Measurements from ENCODE around the gene FOXA2. TPM values are rescaled to one million over a fixed set of nuclear protein-coding genes. Genes with fewer than 3 reads are reported as not detected.

The FOXA2 gene
- total and polyA plus RNA-seq, 2 of the 13 experiments (the other 11 are each of a cell fraction or from before 2014, with no cell fraction given) = 8.8 to 12.2 TPM

- TF ChIP-seq, protein P1, sequence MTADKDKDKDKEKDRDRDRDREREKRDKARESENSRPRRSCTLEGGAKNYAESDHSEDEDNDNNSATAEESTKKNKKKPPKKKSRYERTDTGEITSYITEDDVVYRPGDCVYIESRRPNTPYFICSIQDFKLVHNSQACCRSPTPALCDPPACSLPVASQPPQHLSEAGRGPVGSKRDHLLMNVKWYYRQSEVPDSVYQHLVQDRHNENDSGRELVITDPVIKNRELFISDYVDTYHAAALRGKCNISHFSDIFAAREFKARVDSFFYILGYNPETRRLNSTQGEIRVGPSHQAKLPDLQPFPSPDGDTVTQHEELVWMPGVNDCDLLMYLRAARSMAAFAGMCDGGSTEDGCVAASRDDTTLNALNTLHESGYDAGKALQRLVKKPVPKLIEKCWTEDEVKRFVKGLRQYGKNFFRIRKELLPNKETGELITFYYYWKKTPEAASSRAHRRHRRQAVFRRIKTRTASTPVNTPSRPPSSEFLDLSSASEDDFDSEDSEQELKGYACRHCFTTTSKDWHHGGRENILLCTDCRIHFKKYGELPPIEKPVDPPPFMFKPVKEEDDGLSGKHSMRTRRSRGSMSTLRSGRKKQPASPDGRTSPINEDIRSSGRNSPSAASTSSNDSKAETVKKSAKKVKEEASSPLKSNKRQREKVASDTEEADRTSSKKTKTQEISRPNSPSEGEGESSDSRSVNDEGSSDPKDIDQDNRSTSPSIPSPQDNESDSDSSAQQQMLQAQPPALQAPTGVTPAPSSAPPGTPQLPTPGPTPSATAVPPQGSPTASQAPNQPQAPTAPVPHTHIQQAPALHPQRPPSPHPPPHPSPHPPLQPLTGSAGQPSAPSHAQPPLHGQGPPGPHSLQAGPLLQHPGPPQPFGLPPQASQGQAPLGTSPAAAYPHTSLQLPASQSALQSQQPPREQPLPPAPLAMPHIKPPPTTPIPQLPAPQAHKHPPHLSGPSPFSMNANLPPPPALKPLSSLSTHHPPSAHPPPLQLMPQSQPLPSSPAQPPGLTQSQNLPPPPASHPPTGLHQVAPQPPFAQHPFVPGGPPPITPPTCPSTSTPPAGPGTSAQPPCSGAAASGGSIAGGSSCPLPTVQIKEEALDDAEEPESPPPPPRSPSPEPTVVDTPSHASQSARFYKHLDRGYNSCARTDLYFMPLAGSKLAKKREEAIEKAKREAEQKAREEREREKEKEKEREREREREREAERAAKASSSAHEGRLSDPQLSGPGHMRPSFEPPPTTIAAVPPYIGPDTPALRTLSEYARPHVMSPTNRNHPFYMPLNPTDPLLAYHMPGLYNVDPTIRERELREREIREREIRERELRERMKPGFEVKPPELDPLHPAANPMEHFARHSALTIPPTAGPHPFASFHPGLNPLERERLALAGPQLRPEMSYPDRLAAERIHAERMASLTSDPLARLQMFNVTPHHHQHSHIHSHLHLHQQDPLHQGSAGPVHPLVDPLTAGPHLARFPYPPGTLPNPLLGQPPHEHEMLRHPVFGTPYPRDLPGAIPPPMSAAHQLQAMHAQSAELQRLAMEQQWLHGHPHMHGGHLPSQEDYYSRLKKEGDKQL (CRISPR knock-in tag; IDR thresholded peaks at IDR 0.05; ENCODE audit: low read depth) = 0 out of 2 replicates have a peak, but pooled peaks have one; percentile 58
- TF ChIP-seq ZFP91 (CRISPR knock-in tag; IDR thresholded peaks at IDR 0.05; ENCODE audit: borderline replicate concordance) = 0 out of 2 replicates have a peak, but pooled peaks have one; percentile 61
- 0 out of 2 replicates have a peak, but pooled peaks have one; percentile 18 for TF ChIP-seq SP5 (CRISPR knock-in tag; IDR thresholded peaks at IDR 0.05; ENCODE audit: borderline replicate concordance, low read depth)
- TF ChIP-seq, protein P2, sequence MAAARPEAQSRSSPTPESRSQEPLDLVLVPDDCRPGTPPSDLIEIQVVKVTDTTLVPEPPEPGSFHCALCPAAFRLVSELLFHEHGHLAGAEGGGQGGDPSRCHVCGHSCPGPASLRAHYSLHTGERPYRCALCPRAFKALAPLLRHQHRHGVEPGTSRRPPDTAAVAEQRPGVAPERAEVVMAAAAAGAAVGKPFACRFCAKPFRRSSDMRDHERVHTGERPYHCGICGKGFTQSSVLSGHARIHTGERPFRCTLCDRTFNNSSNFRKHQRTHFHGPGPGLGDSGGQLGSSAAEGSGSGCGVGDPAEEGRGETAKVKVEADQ (CRISPR knock-in tag; IDR thresholded peaks at IDR 0.05; ENCODE audit: borderline replicate concordance) = no peak; the same call in none of the 2 replicates
- TF ChIP-seq TBX3 (IDR thresholded peaks at IDR 0.05; ENCODE audit: borderline replicate concordance) = peak; percentile 14; the same call in 1 of the 2 replicates
- TF ChIP-seq ZNF773 (CRISPR knock-in tag; IDR thresholded peaks at IDR 0.05; ENCODE audit: borderline replicate concordance) = 0 out of 2 replicates have a peak, but pooled peaks have one; percentile 27
- peak; percentile 66; the same call in 1 of the 2 replicates for TF ChIP-seq ZNF503 (CRISPR knock-in tag; IDR thresholded peaks at IDR 0.05)
- no peak for TF ChIP-seq RBM22 (optimal IDR thresholded peaks at IDR 0.05; ENCODE audit: low read length)
- TF ChIP-seq, protein P3, sequence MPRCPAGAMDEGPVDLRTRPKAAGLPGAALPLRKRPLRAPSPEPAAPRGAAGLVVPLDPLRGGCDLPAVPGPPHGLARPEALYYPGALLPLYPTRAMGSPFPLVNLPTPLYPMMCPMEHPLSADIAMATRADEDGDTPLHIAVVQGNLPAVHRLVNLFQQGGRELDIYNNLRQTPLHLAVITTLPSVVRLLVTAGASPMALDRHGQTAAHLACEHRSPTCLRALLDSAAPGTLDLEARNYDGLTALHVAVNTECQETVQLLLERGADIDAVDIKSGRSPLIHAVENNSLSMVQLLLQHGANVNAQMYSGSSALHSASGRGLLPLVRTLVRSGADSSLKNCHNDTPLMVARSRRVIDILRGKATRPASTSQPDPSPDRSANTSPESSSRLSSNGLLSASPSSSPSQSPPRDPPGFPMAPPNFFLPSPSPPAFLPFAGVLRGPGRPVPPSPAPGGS (CRISPR knock-in tag; IDR thresholded peaks at IDR 0.05) = no peak; the same call in 1 of the 2 replicates
- peak; percentile 38; the same call in 1 of the 2 replicates for TF ChIP-seq ZNF331 (CRISPR knock-in tag; IDR thresholded peaks at IDR 0.05)
- TF ChIP-seq LBX2 (CRISPR knock-in tag; IDR thresholded peaks at IDR 0.05; ENCODE audit: borderline replicate concordance) = no peak
Measured at GRCh38 chr20:22578221-22579118, 5.9 kb downstream of the FOXA2 start (continued).
